GM12878 (cell line): ENCODE results near the gene HPCA. TPM values are rescaled to one million over a fixed set of nuclear protein-coding genes. Genes with fewer than 3 reads are reported as not detected.

Source experiments
- ATAC-seq: fragments of 200-7000 bp; cut with Tn5 transposase; 3 replicates; pipeline ENCODE4 v1.9.1; 2020; ENCODE audit warnings: mild to moderate bottlenecking, moderate library complexity
- BruUV-seq: library from RNA; stranded (reverse); fragments of 400-500 nt; replicated peaks from 2 replicates; lab custom pipeline; 2021; lab: Mats Ljungman, UMichigan
- CTCF ChIA-PET: fragments of 300-600 bp; sonication (Branson Sonifier 250); formaldehyde crosslinking; extraction: SDS; loops from one replicate; lab custom pipeline; 2021; ENCODE audit warnings: inconsistent platforms; lab: Yijun Ruan, JAX
- POLR2A ChIA-PET: fragments of 350-600 bp; formaldehyde crosslinking; extraction: SDS; loops from one replicate; lab custom pipeline; 2021; ENCODE audit warnings: inconsistent platforms; lab: Charles Lee
- RAD21 ChIA-PET: fragments of 300-600 bp; sonication (Branson Sonifier 250); formaldehyde crosslinking; loops from one replicate; lab custom pipeline; 2023; ENCODE audit warnings: antibody characterized with exemption; ENCODE audit not compliant: unreplicated experiment; lab: Charles Lee
- SMC1A ChIA-PET: fragments of 300-600 bp; sonication (Branson Sonifier 250); formaldehyde crosslinking; loops from one replicate; lab custom pipeline; 2023; ENCODE audit not compliant: unreplicated experiment, uncharacterized antibody; lab: Charles Lee
- DNase-seq: peaks from one replicate; pipeline ENCODE4 v3.0.0-alpha.2; 2011; ENCODE audit warnings: low read depth, low spot score
- FAIRE-seq: peaks from 3 replicates; lab custom pipeline; 2011; peaks lifted over from hg19 to GRCh38; lab: Jason Lieb, UNC
- H2AFZ ChIP-seq: 2 replicates; pipeline ENCODE4 v1.6.0; 2011; ENCODE audit warnings: low read depth, low read length, control low read depth; ENCODE audit not compliant: control insufficient read depth
- H3K27ac ChIP-seq: 2 replicates; pipeline ENCODE4 v1.5.1; 2011; ENCODE audit warnings: control low read depth; ENCODE audit not compliant: control insufficient read depth, insufficient read depth
- H3K27me3 ChIP-seq, 2 experiments: replicated peaks in 1 of 2; 2 replicates each; pipeline versions ENCODE4 v1.6.0 to v1.6.1; 2011; ENCODE audit warnings: low read length in 1 of 2; ENCODE audit not compliant: control insufficient read depth in 2 of 2, insufficient read depth in 2 of 2
- H3K36me3 ChIP-seq, 2 experiments: 2 replicates each; pipeline ENCODE4 v1.5.1; 2011; ENCODE audit warnings: low read length in 1 of 2; ENCODE audit not compliant: control insufficient read depth in 2 of 2, insufficient read depth in 2 of 2
- H3K4me1 ChIP-seq: 2 replicates; pipeline ENCODE4 v1.6.1; 2011; ENCODE audit warnings: mild to moderate bottlenecking, low read length, moderate library complexity, mixed read lengths; ENCODE audit not compliant: control insufficient read depth, insufficient read depth
- H3K4me2 ChIP-seq: 2 replicates; pipeline ENCODE4 v1.6.0; 2011; ENCODE audit warnings: control low read depth; ENCODE audit not compliant: control insufficient read depth, insufficient read depth
- H3K4me3 ChIP-seq: fragments of 200-600 bp; sonication (generic); 2 replicates; pipeline ENCODE4 v1.5.1; 2016
- H3K79me2 ChIP-seq: 2 replicates; pipeline ENCODE4 v1.6.0; 2011; ENCODE audit warnings: low read length; ENCODE audit not compliant: control insufficient read depth, insufficient read depth
- H3K9ac ChIP-seq: 2 replicates; pipeline ENCODE4 v1.8.0; 2011; ENCODE audit warnings: low read length, control low read depth, mixed read lengths; ENCODE audit not compliant: control insufficient read depth, insufficient read depth
- H3K9me3 ChIP-seq: replicated peaks from 3 replicates; pipeline ENCODE4 v1.5.1; 2011; ENCODE audit warnings: mild to moderate bottlenecking, low read length; ENCODE audit not compliant: control insufficient read depth, insufficient read depth
- H4K20me1 ChIP-seq: 2 replicates; pipeline ENCODE4 v1.6.0; 2011; ENCODE audit not compliant: control insufficient read depth, insufficient read depth
- CBX3 ChIP-seq: fragments of 200-600 bp; sonication (generic); IDR thresholded peaks from 2 replicates; pipeline ENCODE4 v1.6.1; 2016; ENCODE audit warnings: low read depth, borderline replicate concordance
- E4F1 ChIP-seq: fragments of 450-650 bp; IDR thresholded peaks from 2 replicates; pipeline ENCODE4 v1.6.1; 2018; ENCODE audit warnings: borderline replicate concordance, mild to moderate bottlenecking; ENCODE audit not compliant: partially characterized antibody
- KDM1A ChIP-seq: fragments of 200-600 bp; sonication (generic); IDR thresholded peaks from 2 replicates; pipeline ENCODE4 v1.6.1; 2016; ENCODE audit warnings: borderline replicate concordance
- MEF2B ChIP-seq: fragments of 450-650 bp; IDR thresholded peaks from 2 replicates; pipeline ENCODE4 v1.6.1; 2018; ENCODE audit warnings: mild to moderate bottlenecking, moderate library complexity; ENCODE audit not compliant: partially characterized antibody, poor library complexity, severe bottlenecking
- NFYA ChIP-seq: IDR thresholded peaks from 2 replicates; pipeline ENCODE4 v1.6.1; 2011; ENCODE audit warnings: low read depth, mild to moderate bottlenecking, low read length, improper control_type of control experiment, borderline replicate concordance
- RUNX3 ChIP-seq: IDR thresholded peaks from 2 replicates; pipeline ENCODE4 v1.6.1; 2012; ENCODE audit warnings: low read length, inconsistent platforms
- SIX5 ChIP-seq: IDR thresholded peaks from 2 replicates; pipeline ENCODE4 v1.6.1; 2011; ENCODE audit warnings: mild to moderate bottlenecking, low read depth, low read length, moderate library complexity; ENCODE audit not compliant: severe bottlenecking
- SMAD1 ChIP-seq: fragments of 450-650 bp; IDR thresholded peaks from 2 replicates; pipeline ENCODE4 v1.6.1; 2018; ENCODE audit warnings: mild to moderate bottlenecking, low read depth; ENCODE audit not compliant: partially characterized antibody
- STAT3 ChIP-seq: IDR thresholded peaks from 2 replicates; pipeline ENCODE4 v1.6.1; 2011; ENCODE audit warnings: low read depth, low read length, improper control_type of control experiment
- SUZ12 ChIP-seq: fragments of 200-600 bp; sonication (generic); IDR thresholded peaks from one replicate; pipeline ENCODE4 v1.6.1; 2018; ENCODE audit warnings: antibody characterized with exemption, mild to moderate bottlenecking; ENCODE audit not compliant: unreplicated experiment
- TARDBP ChIP-seq: IDR thresholded peaks from 2 replicates; pipeline ENCODE4 v1.6.1; 2016; ENCODE audit warnings: borderline replicate concordance
- TCF12 ChIP-seq: IDR thresholded peaks from 2 replicates; pipeline ENCODE4 v1.6.1; 2011; ENCODE audit warnings: low read depth, mild to moderate bottlenecking, low read length
- TCF7 ChIP-seq: IDR thresholded peaks from 2 replicates; pipeline ENCODE4 v1.6.1; 2014; ENCODE audit warnings: antibody characterized with exemption, borderline replicate concordance
- WRNIP1 ChIP-seq: IDR thresholded peaks from 2 replicates; pipeline ENCODE4 v1.6.1; 2011; ENCODE audit warnings: low read depth, low read length, improper control_type of control experiment, borderline replicate concordance
- ZNF24 ChIP-seq: fragments of 450-650 bp; IDR thresholded peaks from 2 replicates; pipeline ENCODE4 v1.6.1; 2017; ENCODE audit warnings: antibody characterized with exemption, mild to moderate bottlenecking
- WGBS: methylation state at CpG from one replicate; pipeline ENCODE4 v1.1.6; 2016; ENCODE audit warnings: low lambda C conversion rate; ENCODE audit not compliant: insufficient replicate concordance, insufficient coverage; ENCODE audit errors: missing lambda C conversion rate; 5-methylcytosine and 5-hydroxymethylcytosine counted together
- in situ Hi-C: fragments of 300-500 bp; cut with MboI; formaldehyde crosslinking; loops from 9 replicates; pipeline ENCODE4 v1.14.3; 2018; ENCODE audit warnings: mixed read lengths
- intact Hi-C: fragments of 100-400 bp; cut with micrococcal nuclease; formaldehyde crosslinking; loops from one replicate; pipeline ENCODE4 v1.14.2; 2022; ENCODE audit not compliant: unreplicated experiment
- polyA plus RNA-seq, 11 experiments: library from polyadenylated mRNA; depleted of rRNA in 4 of 11; unstranded in 6 of 11; stranded (reverse) in 5 of 11; fragments of >200 nt; fragmentation: Nextera tagmentation in 4 of 11; fragmentation: Illumina TruSeq in 1 of 11; extraction: Ambion mirVana in 4 of 11; extraction: Trizol in 1 of 11; gene quantifications; 1 replicate in 1 of 11; 2 replicates in 10 of 11; pipeline versions ENCODE4 v1.2.1 to v1.2.3, GENCODE V29; 2011 to 2016; ENCODE audit warnings: inconsistent platforms in 2 of 11, missing spikeins in 2 of 11, low read depth in 1 of 11
- total RNA-seq, 4 experiments: library from RNA; depleted of rRNA in 3 of 4; stranded (reverse); fragments of >200 nt in 3 of 4; fragmentation: Illumina TruSeq in 1 of 4; extraction: Trizol in 1 of 4; gene quantifications; 2 replicates each; pipeline versions ENCODE4 v1.2.1 to v1.2.3, GENCODE V29; 2013 to 2021
- TF ChIP-seq, protein P1 (sequence below): IDR thresholded peaks from 2 replicates; pipeline ENCODE4 v1.6.1; 2011; ENCODE audit warnings: low read depth, mild to moderate bottlenecking, low read length, moderate library complexity, borderline replicate concordance; ENCODE audit errors: extremely low read depth
- TF ChIP-seq, protein P2 (sequence below): fragments of 450-650 bp; IDR thresholded peaks from 2 replicates; pipeline ENCODE4 v1.6.1; 2016; ENCODE audit warnings: mild to moderate bottlenecking, moderate library complexity, borderline replicate concordance

The HPCA gene
- total and polyA plus RNA-seq, 10 of the 15 experiments (the other 5 are each of a cell fraction or from before 2014, with no cell fraction given), result 0.11 TPM; not detected in 9

- ChIA-PET RAD21 (no interaction called here), POLR2A (interaction anchor here (0.6 kb wide), 2 partner anchors 13 to 43 kb away, joined by 3 to 5 read pairs; no protein-coding TSS in a partner anchor), SMC1A (interaction anchor here (2.8 kb wide), 1 partner anchor 12 kb away, joined by 13 read pairs; no protein-coding TSS in a partner anchor), CTCF (interaction anchor here (0.9 to 6.5 kb wide), 5 partner anchors 9 to 111 kb away, joined by 3 to 37 read pairs (median 4); no protein-coding TSS in a partner anchor)
- H4K20me1 ChIP-seq, result no peaks in the 10 kb centered on the region
- H3K27me3 ChIP-seq, result no peaks in the 10 kb centered on the region
- H3K9ac ChIP-seq, result no peak overlapping the region
- FAIRE-seq, result no peak
- H3K79me2 ChIP-seq, result no peaks in the 10 kb centered on the region
- H2AFZ ChIP-seq, result no peak overlapping the region
- H3K9me3 ChIP-seq, result no peaks in the 10 kb centered on the region
- no peaks in the 10 kb centered on the region for H3K4me1 ChIP-seq
- no peak overlapping the region for H3K4me2 ChIP-seq
- in situ Hi-C loops, result no loop called here
- no peak overlapping the region for H3K4me3 ChIP-seq
- peaks cover 7 to 22% of the 10 kb centered on the region in 2 experiments for H3K36me3 ChIP-seq
- no peak for DNase-seq
- no TSS peak for BruUV-seq
- intact Hi-C loops, result no loop called here
- no peak for ATAC-seq
- WGBS, result 95% methylated on average over 4 of the region's 4 CpGs
- no peak overlapping the region for H3K27ac ChIP-seq
- TF ChIP-seq TARDBP (no peak), KDM1A (no peak), TCF12 (no peak), STAT3 (no peak), E4F1 (no peak), ZNF24 (no peak), WRNIP1 (no peak), NFYA (no peak), CBX3 (no peak), MEF2B (no peak), SIX5 (no peak), SUZ12 (no peak), SMAD1 (no peak), TCF7 (no peak), RUNX3 (no peak)
- TF ChIP-seq, protein P1, sequence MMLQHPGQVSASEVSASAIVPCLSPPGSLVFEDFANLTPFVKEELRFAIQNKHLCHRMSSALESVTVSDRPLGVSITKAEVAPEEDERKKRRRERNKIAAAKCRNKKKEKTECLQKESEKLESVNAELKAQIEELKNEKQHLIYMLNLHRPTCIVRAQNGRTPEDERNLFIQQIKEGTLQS, result no peak
- TF ChIP-seq, protein P2, sequence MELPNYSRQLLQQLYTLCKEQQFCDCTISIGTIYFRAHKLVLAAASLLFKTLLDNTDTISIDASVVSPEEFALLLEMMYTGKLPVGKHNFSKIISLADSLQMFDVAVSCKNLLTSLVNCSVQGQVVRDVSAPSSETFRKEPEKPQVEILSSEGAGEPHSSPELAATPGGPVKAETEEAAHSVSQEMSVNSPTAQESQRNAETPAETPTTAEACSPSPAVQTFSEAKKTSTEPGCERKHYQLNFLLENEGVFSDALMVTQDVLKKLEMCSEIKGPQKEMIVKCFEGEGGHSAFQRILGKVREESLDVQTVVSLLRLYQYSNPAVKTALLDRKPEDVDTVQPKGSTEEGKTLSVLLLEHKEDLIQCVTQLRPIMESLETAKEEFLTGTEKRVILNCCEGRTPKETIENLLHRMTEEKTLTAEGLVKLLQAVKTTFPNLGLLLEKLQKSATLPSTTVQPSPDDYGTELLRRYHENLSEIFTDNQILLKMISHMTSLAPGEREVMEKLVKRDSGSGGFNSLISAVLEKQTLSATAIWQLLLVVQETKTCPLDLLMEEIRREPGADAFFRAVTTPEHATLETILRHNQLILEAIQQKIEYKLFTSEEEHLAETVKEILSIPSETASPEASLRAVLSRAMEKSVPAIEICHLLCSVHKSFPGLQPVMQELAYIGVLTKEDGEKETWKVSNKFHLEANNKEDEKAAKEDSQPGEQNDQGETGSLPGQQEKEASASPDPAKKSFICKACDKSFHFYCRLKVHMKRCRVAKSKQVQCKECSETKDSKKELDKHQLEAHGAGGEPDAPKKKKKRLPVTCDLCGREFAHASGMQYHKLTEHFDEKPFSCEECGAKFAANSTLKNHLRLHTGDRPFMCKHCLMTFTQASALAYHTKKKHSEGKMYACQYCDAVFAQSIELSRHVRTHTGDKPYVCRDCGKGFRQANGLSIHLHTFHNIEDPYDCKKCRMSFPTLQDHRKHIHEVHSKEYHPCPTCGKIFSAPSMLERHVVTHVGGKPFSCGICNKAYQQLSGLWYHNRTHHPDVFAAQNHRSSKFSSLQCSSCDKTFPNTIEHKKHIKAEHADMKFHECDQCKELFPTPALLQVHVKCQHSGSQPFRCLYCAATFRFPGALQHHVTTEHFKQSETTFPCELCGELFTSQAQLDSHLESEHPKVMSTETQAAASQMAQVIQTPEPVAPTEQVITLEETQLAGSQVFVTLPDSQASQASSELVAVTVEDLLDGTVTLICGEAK, result no peak
These were observed 22.9 kb upstream of the HPCA start for GRCh38 chr1:32863218-32863880.
